GM12892 (cell line): ENCODE results near the gene LIN7B.

Experiments used
- POLR2A ChIP-seq: IDR thresholded peaks from 2 replicates; pipeline ENCODE4 v1.6.1; 2011; ENCODE audit warnings: low read depth, low read length, control low read depth
- POLR2AphosphoS5 ChIP-seq: IDR thresholded peaks from 2 replicates; pipeline ENCODE4 v1.6.1; 2011; ENCODE audit warnings: low read depth, low read length, control low read depth
- TAF1 ChIP-seq: IDR thresholded peaks from 2 replicates; pipeline ENCODE4 v1.6.1; 2011; ENCODE audit warnings: low read depth, mild to moderate bottlenecking, control low read depth, low read length, borderline replicate concordance

GRCh38 chr19:49148044-49148682, 34.0 kb downstream of the LIN7B start:
- TF ChIP-seq POLR2A (no peak), POLR2AphosphoS5 (no peak), TAF1 (no peak)
